HUES48 (cell line): Measurements from ENCODE around the gene COIL.

Source experiments
- H3K27ac ChIP-seq: one replicate; pipeline ENCODE4 v1.7.0; 2013; ENCODE audit warnings: low read depth, low read length, inconsistent platforms
- H3K27me3 ChIP-seq: 2 replicates; pipeline ENCODE4 v1.6.1; 2013; ENCODE audit warnings: mild to moderate bottlenecking, low read length; ENCODE audit not compliant: control insufficient read depth, insufficient read depth
- H3K36me3 ChIP-seq: 2 replicates; pipeline ENCODE4 v1.6.1; 2013; ENCODE audit warnings: low read length; ENCODE audit not compliant: control insufficient read depth, insufficient read depth
- H3K4me1 ChIP-seq: 2 replicates; pipeline ENCODE4 v1.6.1; 2013; ENCODE audit warnings: mild to moderate bottlenecking, low read length; ENCODE audit not compliant: control insufficient read depth, insufficient read depth
- H3K4me3 ChIP-seq: 2 replicates; pipeline ENCODE4 v1.5.1; 2013; ENCODE audit warnings: mild to moderate bottlenecking, low read depth, low read length
- H3K9ac ChIP-seq: 2 replicates; pipeline ENCODE4 v1.6.1; 2013; ENCODE audit warnings: mild to moderate bottlenecking, low read depth, low read length, moderate library complexity
- H3K9me3 ChIP-seq: 2 replicates; pipeline ENCODE4 v1.6.1; 2013; ENCODE audit warnings: low read length; ENCODE audit not compliant: control insufficient read depth, insufficient read depth

COIL gene

GRCh38 chr17:56933868-56934267, 27.0 kb downstream of the COIL start:
- Histone ChIP-seq H3K36me3 (peaks cover 36% of the 10 kb centered on the region), H3K4me3 (no peak overlapping the region), H3K27ac (no peak overlapping the region), H3K9me3 (peaks cover 37% of the 10 kb centered on the region), H3K27me3 (no peaks in the 10 kb centered on the region), H3K4me1 (no peaks in the 10 kb centered on the region), H3K9ac (no peak overlapping the region)

DNA sequence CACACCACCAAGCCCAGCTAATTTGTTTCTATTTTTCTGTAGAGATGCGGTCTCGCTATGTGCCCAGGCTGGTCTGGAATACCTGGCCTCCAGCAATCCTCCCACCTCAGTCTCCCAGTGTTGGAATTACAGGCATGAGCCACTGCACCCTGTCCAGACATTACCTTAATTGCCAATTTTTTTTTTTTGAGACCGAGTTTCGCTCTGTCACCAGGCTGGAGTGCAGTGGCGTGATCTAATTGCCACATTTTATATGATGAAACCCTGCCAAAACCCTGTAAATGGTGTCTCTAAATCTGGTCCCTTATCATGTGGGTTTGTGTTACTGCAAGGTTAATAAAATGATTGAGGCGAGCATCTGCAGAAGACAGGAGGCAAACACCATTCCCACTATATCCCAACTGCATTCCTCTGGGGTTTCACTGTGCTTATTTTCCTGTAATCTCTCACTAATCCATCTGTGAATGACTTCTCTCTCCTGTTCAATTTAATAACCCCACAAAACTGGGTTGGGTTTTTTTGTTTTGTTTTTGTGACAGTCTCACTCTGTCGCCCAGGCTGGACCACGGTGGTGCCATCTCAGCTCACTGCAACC, 27.6 kb downstream of the COIL start:
- Histone ChIP-seq H3K9me3 (peaks cover 43% of the 10 kb centered on the region), H3K27ac (no peak overlapping the region), H3K36me3 (peaks cover 30% of the 10 kb centered on the region), H3K27me3 (no peaks in the 10 kb centered on the region), H3K4me1 (no peaks in the 10 kb centered on the region), H3K4me3 (no peak overlapping the region), H3K9ac (no peak overlapping the region)

- Histone ChIP-seq H3K9me3 (peaks cover 44% of the 10 kb centered on the region), H3K36me3 (peaks cover 12% of the 10 kb centered on the region), H3K9ac (no peak overlapping the region), H3K27ac (no peak overlapping the region), H3K4me1 (peaks cover 12% of the 10 kb centered on the region), H3K27me3 (no peaks in the 10 kb centered on the region), H3K4me3 (no peak overlapping the region)
Measured at GRCh38 chr17:56930739-56931337, 30.0 kb downstream of the COIL start.

DNA sequence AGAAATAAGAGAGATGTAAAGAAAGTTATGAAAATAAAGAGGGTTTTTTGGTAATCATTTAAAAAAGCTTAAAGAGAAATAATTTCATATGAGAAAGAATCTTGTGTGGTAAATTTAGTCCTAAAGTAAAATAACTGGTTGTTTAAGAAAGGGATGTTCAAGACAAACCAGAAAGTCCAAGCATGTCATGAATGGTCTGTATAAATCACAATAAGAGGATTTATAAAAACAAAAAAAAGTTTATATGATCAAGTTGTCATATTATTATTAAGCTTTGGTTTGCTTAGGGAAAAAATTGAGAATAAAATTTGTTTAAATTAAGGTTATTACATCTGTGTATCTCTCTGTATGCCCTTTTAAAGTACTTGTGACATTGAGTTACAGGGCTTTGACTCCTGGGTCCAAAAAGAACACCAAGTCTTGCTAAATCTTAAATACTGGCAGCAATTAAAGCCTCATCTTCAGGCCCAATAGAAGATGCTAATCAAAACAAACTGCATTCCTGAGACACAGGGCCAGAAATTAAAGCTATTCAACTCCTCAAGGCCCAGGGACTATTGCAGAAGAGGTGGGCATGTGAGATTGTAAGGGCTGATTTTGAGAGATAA, 31.4 kb downstream of the COIL start:
- Histone ChIP-seq H3K4me1 (peaks cover 22% of the 10 kb centered on the region), H3K27ac (no peak overlapping the region), H3K9me3 (peaks cover 44% of the 10 kb centered on the region), H3K36me3 (peaks cover 7% of the 10 kb centered on the region), H3K9ac (no peak overlapping the region), H3K27me3 (no peaks in the 10 kb centered on the region), H3K4me3 (no peak overlapping the region)

- Histone ChIP-seq H3K4me1 (peaks cover 26% of the 10 kb centered on the region), H3K9ac (no peak overlapping the region), H3K27me3 (no peaks in the 10 kb centered on the region), H3K9me3 (peaks cover 41% of the 10 kb centered on the region), H3K36me3 (no peaks in the 10 kb centered on the region), H3K27ac (no peak overlapping the region), H3K4me3 (no peak overlapping the region)
Measured at GRCh38 chr17:56928586-56928985, 32.3 kb downstream of the COIL start.

DNA sequence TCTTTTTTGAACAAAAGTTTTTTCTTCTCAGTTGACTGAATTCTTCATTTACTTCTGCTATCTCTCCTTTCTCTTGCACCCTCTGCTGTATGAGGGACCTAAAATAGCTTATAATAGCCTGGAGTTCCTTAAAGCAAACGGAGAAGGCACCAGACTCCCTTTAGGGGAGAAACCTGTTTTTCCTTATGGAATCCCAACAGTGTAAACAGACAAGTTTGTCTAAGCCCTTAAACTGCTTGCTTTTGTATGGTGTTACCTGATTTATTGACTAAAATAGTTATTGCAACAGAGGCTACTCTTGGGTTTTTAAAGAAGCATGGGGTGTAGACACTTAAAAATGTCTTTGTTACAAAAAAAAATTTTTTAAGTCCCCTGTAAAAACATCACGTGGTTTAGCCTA, 34.1 kb downstream of the COIL start:
- H3K27me3 ChIP-seq, result no peaks in the 10 kb centered on the region
- no peaks in the 10 kb centered on the region for H3K36me3 ChIP-seq
- peak overlapping the region; percentile 75 for H3K27ac ChIP-seq
- no peak overlapping the region for H3K4me3 ChIP-seq
- peaks cover 26% of the 10 kb centered on the region for H3K4me1 ChIP-seq
- H3K9ac ChIP-seq, result no peak overlapping the region
- peaks cover 33% of the 10 kb centered on the region for H3K9me3 ChIP-seq

DNA sequence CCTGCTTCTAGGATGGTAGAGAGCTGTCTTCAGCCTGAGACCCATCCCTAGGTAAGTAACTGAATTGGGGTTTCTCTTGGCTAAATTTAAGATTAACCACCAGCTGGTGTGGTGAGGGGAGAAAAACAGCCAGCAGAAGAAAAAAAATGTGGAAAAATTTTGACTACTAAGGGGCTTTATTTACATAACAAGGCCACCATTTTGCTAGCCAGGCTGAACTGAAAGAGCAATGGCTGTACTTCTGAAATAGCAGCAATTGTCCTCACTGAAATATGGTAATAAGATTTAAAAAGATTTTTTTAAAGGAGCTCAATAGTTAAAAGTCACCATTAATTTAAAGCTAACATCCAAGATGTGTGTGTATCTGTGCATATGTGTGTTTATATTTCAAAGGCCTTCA, 34.6 kb downstream of the COIL start:
- H3K9me3 ChIP-seq, result peaks cover 30% of the 10 kb centered on the region
- H3K9ac ChIP-seq, result no peak overlapping the region
- H3K36me3 ChIP-seq, result no peaks in the 10 kb centered on the region
- H3K4me1 ChIP-seq, result peaks cover 26% of the 10 kb centered on the region
- no peaks in the 10 kb centered on the region for H3K27me3 ChIP-seq
- H3K27ac ChIP-seq, result peak overlapping the region; percentile 75
- H3K4me3 ChIP-seq, result no peak overlapping the region

- no peak overlapping the region for H3K27ac ChIP-seq
- peaks cover 26% of the 10 kb centered on the region for H3K4me1 ChIP-seq
- no peaks in the 10 kb centered on the region for H3K27me3 ChIP-seq
- H3K36me3 ChIP-seq, result no peaks in the 10 kb centered on the region
- peaks cover 19% of the 10 kb centered on the region for H3K9me3 ChIP-seq
- H3K4me3 ChIP-seq, result no peak overlapping the region
- H3K9ac ChIP-seq, result no peak overlapping the region
Measured at GRCh38 chr17:56925088-56925487, 35.8 kb downstream of the COIL start.

GRCh38 chr17:56919717-56920116, 41.1 kb downstream of the COIL start:
- Histone ChIP-seq H3K9ac (no peak overlapping the region), H3K9me3 (no peaks in the 10 kb centered on the region), H3K4me3 (no peak overlapping the region), H3K36me3 (no peaks in the 10 kb centered on the region), H3K27ac (no peak overlapping the region), H3K27me3 (peaks cover 14% of the 10 kb centered on the region), H3K4me1 (peaks cover 11% of the 10 kb centered on the region)

GRCh38 chr17:56918916-56919315, 41.9 kb downstream of the COIL start:
- no peak overlapping the region for H3K9ac ChIP-seq
- peaks cover 5% of the 10 kb centered on the region; the same call in 1 of the 2 replicates for H3K4me1 ChIP-seq
- no peak overlapping the region for H3K27ac ChIP-seq
- peaks cover 19% of the 10 kb centered on the region for H3K27me3 ChIP-seq
- H3K4me3 ChIP-seq, result no peak overlapping the region
- H3K9me3 ChIP-seq, result no peaks in the 10 kb centered on the region
- no peaks in the 10 kb centered on the region for H3K36me3 ChIP-seq

GRCh38 chr17:56917559-56918296, 43.1 kb downstream of the COIL start:
- Histone ChIP-seq H3K27me3 (peaks cover 25% of the 10 kb centered on the region), H3K36me3 (no peaks in the 10 kb centered on the region), H3K9me3 (no peaks in the 10 kb centered on the region), H3K27ac (no peak overlapping the region), H3K4me3 (no peak overlapping the region), H3K4me1 (peaks cover 9% of the 10 kb centered on the region; the same call in 1 of the 2 replicates), H3K9ac (no peak overlapping the region)
